ENCODE data around the gene ANK3.
A peak's percentile ranks its signal among the peaks of the same experiment; 100 is the strongest.

Gene ANK3

DNA sequence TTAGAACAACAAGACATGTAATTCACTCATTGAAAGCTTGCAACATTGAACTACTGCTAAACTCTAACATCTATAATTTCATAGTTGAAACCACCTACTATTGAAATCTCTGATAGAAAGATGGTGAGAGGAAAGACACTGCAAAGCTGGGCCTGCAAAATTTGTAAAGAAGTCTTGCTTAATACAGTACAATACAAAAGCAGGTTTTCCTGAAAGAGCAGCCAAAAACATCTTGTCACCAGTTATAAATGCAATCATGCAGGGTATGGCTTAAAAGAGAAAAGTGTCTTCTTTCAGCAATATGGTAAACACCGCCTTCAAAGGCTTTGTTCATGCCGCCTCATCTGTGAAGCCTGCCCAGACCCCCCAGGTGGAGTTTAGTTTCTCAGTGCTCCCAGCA lies 109.2 kb downstream of the ANK3 start:
- TF ChIP-seq POLR2A (IDR thresholded peaks at IDR 0.05; ENCODE audit: extremely low read depth, insufficient read length) = no peak
- no peak for TF ChIP-seq MYC (IDR thresholded peaks at IDR 0.05; ENCODE audit: low read depth, low read length)
- TF ChIP-seq, protein P1, sequence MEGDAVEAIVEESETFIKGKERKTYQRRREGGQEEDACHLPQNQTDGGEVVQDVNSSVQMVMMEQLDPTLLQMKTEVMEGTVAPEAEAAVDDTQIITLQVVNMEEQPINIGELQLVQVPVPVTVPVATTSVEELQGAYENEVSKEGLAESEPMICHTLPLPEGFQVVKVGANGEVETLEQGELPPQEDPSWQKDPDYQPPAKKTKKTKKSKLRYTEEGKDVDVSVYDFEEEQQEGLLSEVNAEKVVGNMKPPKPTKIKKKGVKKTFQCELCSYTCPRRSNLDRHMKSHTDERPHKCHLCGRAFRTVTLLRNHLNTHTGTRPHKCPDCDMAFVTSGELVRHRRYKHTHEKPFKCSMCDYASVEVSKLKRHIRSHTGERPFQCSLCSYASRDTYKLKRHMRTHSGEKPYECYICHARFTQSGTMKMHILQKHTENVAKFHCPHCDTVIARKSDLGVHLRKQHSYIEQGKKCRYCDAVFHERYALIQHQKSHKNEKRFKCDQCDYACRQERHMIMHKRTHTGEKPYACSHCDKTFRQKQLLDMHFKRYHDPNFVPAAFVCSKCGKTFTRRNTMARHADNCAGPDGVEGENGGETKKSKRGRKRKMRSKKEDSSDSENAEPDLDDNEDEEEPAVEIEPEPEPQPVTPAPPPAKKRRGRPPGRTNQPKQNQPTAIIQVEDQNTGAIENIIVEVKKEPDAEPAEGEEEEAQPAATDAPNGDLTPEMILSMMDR (IDR thresholded peaks at IDR 0.05; ENCODE audit: low read depth, low read length) = no peak
- TF ChIP-seq, protein P2, sequence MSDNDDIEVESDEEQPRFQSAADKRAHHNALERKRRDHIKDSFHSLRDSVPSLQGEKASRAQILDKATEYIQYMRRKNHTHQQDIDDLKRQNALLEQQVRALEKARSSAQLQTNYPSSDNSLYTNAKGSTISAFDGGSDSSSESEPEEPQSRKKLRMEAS (IDR thresholded peaks at IDR 0.05; ENCODE audit: low read depth, low read length) = no peak
- no peak for DNase-seq (ENCODE audit: low read depth)
- no peak overlapping the region for H3K4me3 ChIP-seq (ENCODE audit: low read depth, low read length)

DNA sequence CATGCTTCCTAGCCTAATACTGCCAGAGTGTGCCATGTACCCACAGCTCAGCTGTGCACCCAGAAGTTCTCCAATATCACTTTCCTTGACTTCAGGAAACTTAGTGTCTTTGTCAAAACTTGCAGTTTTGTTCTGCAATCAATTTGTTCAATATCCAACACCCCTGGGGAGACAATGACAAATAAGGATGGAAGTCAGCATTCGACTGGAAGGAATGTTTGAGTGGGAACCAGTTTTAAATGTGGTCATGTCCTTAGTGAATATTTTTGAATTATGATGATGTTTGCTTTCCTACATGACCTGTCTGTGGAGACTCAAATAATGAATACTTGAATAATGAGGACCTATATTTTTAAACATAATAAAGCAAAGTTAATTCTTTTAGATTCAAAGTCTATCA lies 112.0 kb downstream of the ANK3 start:
- H3K4me3 ChIP-seq (ENCODE audit: low read depth, low read length) = no peak overlapping the region
- TF ChIP-seq MYC (IDR thresholded peaks at IDR 0.05; ENCODE audit: low read depth, low read length) (no peak), POLR2A (IDR thresholded peaks at IDR 0.05; ENCODE audit: extremely low read depth, insufficient read length) (no peak)
- TF ChIP-seq, protein P2 (IDR thresholded peaks at IDR 0.05; ENCODE audit: low read depth, low read length) = no peak
- TF ChIP-seq, protein P1 (IDR thresholded peaks at IDR 0.05; ENCODE audit: low read depth, low read length) = no peak
- DNase-seq (ENCODE audit: low read depth) = no peak

DNA sequence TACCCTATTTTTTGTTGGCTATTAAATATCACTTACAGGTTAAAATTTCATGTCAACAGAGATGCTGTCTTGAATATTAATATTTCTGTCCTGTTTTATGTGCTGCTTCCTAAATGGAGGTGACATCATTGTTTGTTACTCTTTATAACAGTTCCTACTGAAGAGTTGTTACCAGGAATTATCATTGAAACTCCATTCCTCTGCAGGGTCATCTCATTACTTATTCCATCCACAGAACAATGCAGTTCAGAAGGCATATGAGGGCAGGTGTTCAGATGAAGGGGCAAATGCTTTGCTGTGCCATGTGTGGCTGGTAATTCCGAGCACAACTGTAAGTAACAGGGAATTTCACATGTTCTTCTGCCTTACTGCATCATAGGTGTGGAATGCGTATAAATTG lies 113.4 kb downstream of the ANK3 start:
- TF ChIP-seq MYC (IDR thresholded peaks at IDR 0.05; ENCODE audit: low read depth, low read length) = no peak
- TF ChIP-seq, protein P1 (IDR thresholded peaks at IDR 0.05; ENCODE audit: low read depth, low read length) = no peak
- no peak for TF ChIP-seq POLR2A (IDR thresholded peaks at IDR 0.05; ENCODE audit: extremely low read depth, insufficient read length)
- TF ChIP-seq, protein P2 (IDR thresholded peaks at IDR 0.05; ENCODE audit: low read depth, low read length) = no peak
- no peak for DNase-seq (ENCODE audit: low read depth)
- H3K4me3 ChIP-seq (ENCODE audit: low read depth, low read length) = no peak overlapping the region

DNA sequence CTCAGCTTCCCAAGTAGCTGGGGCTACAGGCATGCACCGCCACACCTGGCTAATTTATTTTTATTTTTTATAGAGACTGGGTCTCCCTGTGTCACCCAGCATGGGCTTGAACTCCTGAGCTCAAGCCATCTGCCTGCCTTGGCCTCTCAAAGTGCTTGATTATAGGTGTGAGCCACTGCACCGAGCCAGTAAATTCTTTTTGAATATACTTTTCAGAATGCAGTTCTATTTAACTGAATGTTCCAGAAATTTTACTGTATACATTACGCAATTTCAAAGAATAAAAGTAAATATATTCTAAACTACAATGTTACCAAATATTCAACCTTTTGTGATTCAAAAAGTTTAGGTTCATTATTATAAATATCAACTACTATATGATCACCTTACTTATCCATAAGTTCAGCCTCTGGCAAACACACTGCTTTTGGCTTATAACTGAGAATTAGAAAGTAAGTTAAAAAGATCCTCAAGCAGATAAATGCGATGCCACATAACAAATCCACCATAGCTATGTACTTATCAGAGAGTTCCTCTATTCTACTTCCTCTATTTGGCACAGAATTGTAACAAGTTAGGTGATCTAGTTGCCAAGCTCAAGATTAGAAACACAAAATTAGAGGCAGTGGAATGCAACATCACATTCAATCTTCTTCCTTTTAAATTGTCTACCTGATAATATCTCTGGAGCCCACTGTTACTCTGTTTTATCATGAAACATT lies 118.2 kb downstream of the ANK3 start:
- 0 out of 2 replicates have a peak, but pooled peaks have one; percentile 13 for TF ChIP-seq MYC (IDR thresholded peaks at IDR 0.05; ENCODE audit: low read depth, low read length)
- TF ChIP-seq, protein P1 (IDR thresholded peaks at IDR 0.05; ENCODE audit: low read depth, low read length) = no peak
- H3K4me3 ChIP-seq (ENCODE audit: low read depth, low read length) = no peak overlapping the region
- peak; percentile 66 for DNase-seq (ENCODE audit: low read depth)

DNA sequence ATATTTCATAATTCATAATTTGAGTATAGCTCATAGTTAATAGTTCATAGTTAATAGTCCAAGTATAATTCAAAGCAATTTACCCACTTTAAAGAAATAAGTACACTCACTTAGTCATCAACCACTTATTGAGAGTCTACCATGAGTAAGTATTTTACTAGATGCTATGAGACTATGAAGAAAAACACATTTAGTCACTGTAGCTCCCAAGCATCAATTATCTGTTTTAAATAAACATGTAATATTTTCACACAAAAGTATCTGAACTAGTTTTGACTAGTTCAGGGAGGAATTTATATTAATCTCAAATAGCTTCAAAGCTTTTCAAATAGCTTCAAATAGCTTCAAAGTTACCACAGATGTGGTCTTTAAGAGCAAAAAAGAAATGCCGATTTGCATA lies 119.2 kb downstream of the ANK3 start:
- no peak overlapping the region for H3K4me3 ChIP-seq (ENCODE audit: low read depth, low read length)
- TF ChIP-seq, protein P1 (IDR thresholded peaks at IDR 0.05; ENCODE audit: low read depth, low read length) = no peak
- no peak for TF ChIP-seq POLR2A (IDR thresholded peaks at IDR 0.05; ENCODE audit: extremely low read depth, insufficient read length)
- TF ChIP-seq, protein P2 (IDR thresholded peaks at IDR 0.05; ENCODE audit: low read depth, low read length) = no peak
- no peak for TF ChIP-seq MYC (IDR thresholded peaks at IDR 0.05; ENCODE audit: low read depth, low read length)
- no peak for DNase-seq (ENCODE audit: low read depth)
